ENCODE measurements around the gene SLA2. TPM values are rescaled to one million over a fixed set of nuclear protein-coding genes. Genes with fewer than 3 reads are reported as not detected.
A peak's percentile ranks its signal among the peaks of the same experiment; 100 is the strongest.

The SLA2 gene
- total and polyA plus RNA-seq, 2 of the 8 experiments (the other 6 are each of a cell fraction or from before 2014, with no cell fraction given): 0.18 TPM; not detected in 1

DNA sequence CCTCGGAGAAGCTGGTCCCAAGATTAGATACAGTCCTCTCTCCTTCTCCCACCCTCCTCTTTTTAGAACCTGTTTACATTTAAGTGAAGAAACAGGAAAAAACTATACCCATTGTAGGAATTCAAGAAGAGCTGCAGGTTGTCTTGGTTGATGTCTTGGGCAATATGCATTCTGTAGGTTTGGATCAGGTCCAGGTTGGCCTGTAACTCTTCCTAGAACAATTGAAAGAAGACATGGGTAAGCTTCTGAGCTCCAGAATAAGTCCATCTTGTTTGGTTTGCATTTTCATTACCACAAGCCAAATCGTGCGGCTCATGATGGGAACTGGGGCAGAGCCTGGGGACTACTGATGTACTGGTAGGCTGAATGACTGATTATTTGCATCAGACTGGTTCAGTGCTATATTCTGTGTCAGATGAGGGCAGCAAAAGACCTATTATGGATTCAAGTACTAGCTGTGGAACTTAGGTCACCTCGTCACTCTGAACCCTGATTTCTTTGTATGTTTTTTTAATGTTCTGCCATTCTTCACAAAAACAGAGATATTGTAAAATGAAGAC is 20.3 kb upstream of the SLA2 start:
- Histone ChIP-seq H4K5ac (ENCODE audit: insufficient read length, low read depth, low read length) (no peak overlapping the region), H3K36me3 (ENCODE audit: control insufficient read depth in 2 of 4, insufficient read depth in 4 of 4, low read length in 3 of 4) (peaks cover 0 to 8% (median 0%) of the 10 kb centered on the region in 4 experiments; a peak in 3 of 8 replicates), H3K4me2 (ENCODE audit: insufficient read depth in 1 of 2, low read depth in 2 of 2, low read length in 2 of 2) (no peak overlapping the region), H3K27ac (ENCODE audit: low read depth, low read length) (no peak overlapping the region), H2BK15ac (ENCODE audit: low read length) (no peak overlapping the region), H3K23me2 (ENCODE audit: low read depth, low read length) (no peaks in the 10 kb centered on the region), H2BK120ac (replicated peaks; ENCODE audit: low read depth, low read length) (no peak overlapping the region), H2BK12ac (ENCODE audit: low read depth, low read length) (no peak overlapping the region), H3K27me3 (replicated peaks in 1 of 4; ENCODE audit: control insufficient read depth in 3 of 4, extremely low read depth in 1 of 4, insufficient read depth in 3 of 4, low read length in 3 of 4) (no peaks in the 10 kb centered on the region), H4K20me1 (replicated peaks in 1 of 2; ENCODE audit: control insufficient read depth in 1 of 2, insufficient read depth in 2 of 2, low read length in 2 of 2) (no peaks in the 10 kb centered on the region), H3K79me1 (ENCODE audit: low read depth, low read length) (no peaks in the 10 kb centered on the region; the same call in 1 of the 2 replicates), H2AFZ (ENCODE audit: low read length) (no peak overlapping the region), H3K23ac (ENCODE audit: insufficient read length) (no peak overlapping the region), H3K18ac (ENCODE audit: extremely low read depth, low read length) (no peak overlapping the region), H3K4ac (replicated peaks; ENCODE audit: insufficient read length, low read depth, low read length) (no peak overlapping the region), H4K91ac (replicated peaks; ENCODE audit: insufficient read length, low read length) (no peak overlapping the region), H3K79me2 (ENCODE audit: control insufficient read depth in 1 of 2, insufficient read depth in 2 of 2, low read length in 2 of 2) (no peaks in the 10 kb centered on the region), H4K8ac (ENCODE audit: extremely low read depth, insufficient read depth, low read length) (no peak overlapping the region), H3K4me3 (ENCODE audit: extremely low read depth in 1 of 4, insufficient read depth in 2 of 4, low read depth in 3 of 4, low read length in 4 of 4) (no peak overlapping the region), H2AK5ac (ENCODE audit: low read depth, low read length) (no peak overlapping the region), H3K14ac (ENCODE audit: insufficient read length) (no peak overlapping the region), H3K9me3 (ENCODE audit: insufficient read depth in 2 of 2, low read depth in 1 of 2, low read length in 1 of 2) (no peaks in the 10 kb centered on the region), H3K9ac (replicated peaks in 1 of 4; ENCODE audit: extremely low read depth in 1 of 4, low read depth in 3 of 4, low read length in 3 of 4) (no peak overlapping the region), H3K56ac (replicated peaks; ENCODE audit: insufficient read length, low read depth, low read length) (no peak overlapping the region), H2BK5ac (ENCODE audit: low read depth, low read length) (no peak overlapping the region), H2BK20ac (ENCODE audit: low read length) (no peak overlapping the region), H3K4me1 (replicated peaks in 1 of 4; ENCODE audit: control insufficient read depth in 3 of 4, insufficient read depth in 4 of 4, low read length in 3 of 4) (no peaks in the 10 kb centered on the region)
- FAIRE-seq: no peak
- CTCF ChIA-PET (ENCODE audit: partially characterized antibody): interaction anchor here (0.6 to 3.2 kb wide), 13 partner anchors 14 to 554 kb away, joined by 3 to 16 read pairs (median 4); no protein-coding TSS in a partner anchor
- 88% methylated on average over 4 of the region's 4 CpGs; no CpG with 5 or more reads in 1 of the 2 experiments for WGBS, 2 experiments (ENCODE audit: extremely low coverage in 1 of 2, insufficient coverage in 1 of 2, insufficient read length in 1 of 2, insufficient replicate concordance in 2 of 2, low coverage in 1 of 2, low lambda C conversion rate in 2 of 2, missing lambda C conversion rate in 1 of 2)
- POLR2A ChIA-PET (ENCODE audit: partially characterized antibody): interaction anchor here (5.4 kb wide), 1 partner anchor 12 kb away, joined by 31 read pairs; no protein-coding TSS in a partner anchor
- no peak for DNase-seq (ENCODE audit: low read depth in 1 of 2, low spot score in 2 of 2)
- no peak for TF ChIP-seq MAFK (IDR thresholded peaks at IDR 0.05; ENCODE audit: low read depth, low read length)
- peak in 1 of 3 experiments; percentile 5; a peak in 1 of 4 replicates for TF ChIP-seq CTCF (IDR thresholded peaks at IDR 0.05; ENCODE audit: control extremely low read depth in 1 of 3, insufficient read depth in 1 of 3, low read depth in 1 of 3, low read length in 3 of 3)
- peak; percentile 37 to 41 for TF ChIP-seq RAD21 (IDR thresholded peaks at IDR 0.05 in 1 of 2, conservative IDR thresholded peaks at IDR 0.05 in 1 of 2; ENCODE audit: low read depth in 2 of 2, low read length in 2 of 2)
